Measurements from ENCODE around the gene CRB1.
"Not testable (repeated sequence)": the region's sequence is repeated elsewhere in the genome, so short reads cannot be mapped to it uniquely, and the experiment has no call there.

The CRB1 gene

DNA sequence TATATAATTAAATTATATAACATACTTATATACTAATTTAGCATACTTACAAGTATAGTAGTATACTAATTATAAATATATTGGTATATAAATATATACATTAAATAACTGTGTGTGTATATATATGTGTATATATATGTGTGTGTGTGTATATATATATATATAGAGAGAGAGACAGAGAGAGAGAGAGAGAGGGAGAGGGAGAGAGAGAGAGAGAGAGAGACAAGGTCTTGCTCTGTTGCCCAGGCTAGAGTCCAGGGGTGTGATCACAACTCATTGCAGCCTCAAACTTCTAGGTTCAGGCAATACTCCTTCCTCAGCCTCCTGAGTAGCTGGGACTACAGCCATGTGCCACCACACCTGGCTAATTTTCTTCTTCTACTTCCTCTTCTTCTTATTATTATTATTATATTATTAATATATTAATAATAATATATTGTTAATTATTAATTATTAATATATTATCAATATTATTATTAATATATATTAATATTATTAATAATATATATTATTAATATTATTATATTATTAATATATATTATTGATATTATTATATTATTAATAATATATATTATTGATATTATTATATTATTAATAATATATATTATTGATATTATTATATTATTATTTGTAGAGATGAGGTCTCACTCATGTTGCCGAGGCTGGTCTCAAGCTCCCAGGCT, 185.5 kb downstream of the CRB1 start:
- DNase-seq (ENCODE audit: low read depth in 1 of 2, low spot score in 1 of 2) = no peak

GRCh38 chr1:197462539-197462938, 194.5 kb downstream of the CRB1 start:
- DNase-seq (ENCODE audit: low read depth in 1 of 2, low spot score in 1 of 2) = no peak

GRCh38 chr1:197463142-197463541, 195.1 kb downstream of the CRB1 start:
- no peak for DNase-seq (ENCODE audit: low read depth in 1 of 2, low spot score in 1 of 2)

DNA sequence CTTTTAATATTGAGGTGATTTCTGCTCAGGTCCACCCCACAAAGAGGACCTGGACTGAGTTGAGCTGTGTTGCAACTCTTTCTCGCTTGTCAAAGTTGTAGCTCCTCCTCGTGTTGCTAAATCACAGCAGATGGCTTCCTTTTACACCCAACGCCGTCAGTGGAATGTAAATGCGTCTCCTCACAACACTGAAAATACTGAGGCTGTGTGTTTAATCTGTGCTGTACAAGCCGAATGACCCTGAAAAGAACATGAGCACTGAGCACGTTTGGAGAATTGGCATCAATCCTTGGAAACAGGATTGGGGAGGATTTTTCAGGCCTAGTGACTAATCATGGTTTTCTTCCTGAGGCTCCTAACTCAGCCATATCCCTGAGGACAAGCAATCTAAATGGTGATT, 196.0 kb downstream of the CRB1 start:
- DNase-seq (ENCODE audit: low read depth in 1 of 2, low spot score in 1 of 2) = no peak

- DNase-seq (ENCODE audit: low read depth in 1 of 2, low spot score in 1 of 2) = no peak
Observed at GRCh38 chr1:197465528-197466327, 197.7 kb downstream of the CRB1 start.

DNA sequence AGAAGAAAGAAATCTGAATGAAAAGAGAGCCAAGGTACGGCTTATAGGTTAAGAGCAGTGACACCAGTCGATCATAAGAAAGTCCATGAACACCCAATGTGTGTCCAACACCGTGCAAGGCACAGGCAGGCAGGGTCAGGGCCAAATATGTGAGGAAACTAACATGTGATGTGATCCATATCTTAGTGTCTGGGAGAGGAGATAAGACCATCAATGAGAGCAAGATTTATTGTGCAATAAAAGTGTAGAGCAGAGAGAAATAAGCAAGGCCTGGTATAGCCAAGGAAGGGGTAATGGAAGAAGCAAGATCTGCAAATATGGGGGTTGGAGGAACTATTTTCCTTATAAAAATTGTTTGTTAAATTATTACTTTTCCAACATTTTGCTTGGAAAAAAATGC, 198.8 kb downstream of the CRB1 start:
- DNase-seq (ENCODE audit: low read depth in 1 of 2, low spot score in 1 of 2) = no peak

- DNase-seq (ENCODE audit: low read depth in 1 of 2, low spot score in 1 of 2) = no peak
Observed at GRCh38 chr1:197467881-197468280, 199.8 kb downstream of the CRB1 start.

GRCh38 chr1:197468543-197469175, 200.6 kb downstream of the CRB1 start:
- no peak for DNase-seq (ENCODE audit: low read depth in 1 of 2, low spot score in 1 of 2)

GRCh38 chr1:197469620-197470210, 201.7 kb downstream of the CRB1 start:
- no peak for DNase-seq (ENCODE audit: low read depth in 1 of 2, low spot score in 1 of 2)

DNA sequence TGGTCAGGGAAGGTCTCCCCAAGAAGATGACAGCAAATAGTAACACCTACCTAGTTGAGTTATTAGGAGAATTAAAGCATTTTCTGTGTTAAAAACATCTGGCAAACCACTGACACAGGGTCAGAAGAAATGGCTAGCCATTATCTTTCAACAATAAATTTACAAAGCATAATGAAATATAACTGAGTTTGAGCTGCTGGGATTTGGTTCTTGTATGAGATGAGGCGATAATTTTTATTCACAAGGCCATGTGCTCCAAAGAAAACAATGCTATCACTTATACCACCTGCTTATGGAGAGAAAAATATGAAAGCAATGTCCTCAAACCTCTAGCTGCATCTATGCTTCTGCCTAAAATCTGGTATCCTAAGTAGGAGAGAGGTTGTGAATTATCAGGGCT, 202.3 kb downstream of the CRB1 start:
- no peak for DNase-seq (ENCODE audit: low read depth in 1 of 2, low spot score in 1 of 2)

DNA sequence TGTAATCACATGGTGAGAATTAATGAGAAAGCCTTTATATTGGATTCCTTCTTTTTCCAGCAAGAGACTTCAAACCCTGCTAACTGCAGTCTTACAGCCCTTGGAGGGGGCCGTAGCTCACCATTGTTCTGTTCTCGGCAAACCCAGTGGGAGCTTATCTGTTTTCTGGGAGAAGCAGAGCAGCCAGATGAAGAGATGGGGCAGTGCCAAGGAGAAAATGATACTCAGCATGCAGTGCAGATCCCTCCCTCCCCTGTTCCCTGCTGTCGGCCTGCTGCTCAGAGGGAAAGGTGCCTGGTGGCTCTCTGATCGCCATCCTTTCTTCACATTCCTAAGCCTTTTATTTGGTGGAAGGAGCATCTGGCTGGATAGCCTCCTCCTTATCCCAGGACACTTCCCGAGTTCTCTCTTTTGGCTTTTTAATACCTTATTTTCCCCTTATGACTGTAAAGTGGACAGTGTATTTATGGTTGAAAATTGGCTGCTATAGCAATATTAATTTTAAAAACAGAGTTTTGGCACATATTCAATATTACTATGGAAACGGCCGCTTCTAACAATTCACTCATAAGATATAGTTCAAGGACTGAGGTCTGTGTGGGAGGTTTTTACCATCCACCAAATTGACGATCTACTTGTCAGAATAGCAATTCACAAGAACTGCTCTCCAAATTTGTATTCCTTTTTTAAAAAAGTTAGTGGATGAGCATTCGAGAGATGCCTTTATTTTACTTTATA, 203.4 kb downstream of the CRB1 start:
- no peak for DNase-seq (ENCODE audit: low read depth in 1 of 2, low spot score in 1 of 2)

- DNase-seq (ENCODE audit: low read depth in 1 of 2, low spot score in 1 of 2) = no peak
Observed at GRCh38 chr1:197472141-197472540, 204.1 kb downstream of the CRB1 start.

- DNase-seq (ENCODE audit: low read depth in 1 of 2, low spot score in 1 of 2) = no peak
Observed at GRCh38 chr1:197480446-197480845, 212.4 kb downstream of the CRB1 start.

DNA sequence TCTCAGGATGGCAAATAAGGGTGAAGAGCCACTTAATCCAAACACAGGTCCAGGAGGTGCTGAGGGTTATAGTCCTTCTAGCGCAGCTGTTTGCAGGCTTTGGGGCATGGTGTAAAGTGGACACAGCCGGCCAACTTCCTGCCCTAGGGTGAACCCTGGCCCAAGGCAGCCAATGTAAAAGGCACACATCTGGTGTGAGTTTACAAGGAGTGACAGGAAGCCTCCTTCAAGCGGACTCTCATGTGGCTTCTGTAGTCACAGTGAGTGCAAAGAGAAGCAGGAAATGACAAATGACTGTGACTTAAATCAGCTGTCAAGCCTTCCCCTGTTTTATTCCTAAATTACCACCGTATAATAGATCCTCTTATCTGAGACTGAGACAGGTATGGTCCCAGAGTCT, 213.0 kb downstream of the CRB1 start:
- DNase-seq (ENCODE audit: low read depth in 1 of 2, low spot score in 1 of 2) = no peak

GRCh38 chr1:197485790-197486189, 217.7 kb downstream of the CRB1 start:
- DNase-seq (ENCODE audit: low read depth in 1 of 2, low spot score in 1 of 2) = no peak

DNA sequence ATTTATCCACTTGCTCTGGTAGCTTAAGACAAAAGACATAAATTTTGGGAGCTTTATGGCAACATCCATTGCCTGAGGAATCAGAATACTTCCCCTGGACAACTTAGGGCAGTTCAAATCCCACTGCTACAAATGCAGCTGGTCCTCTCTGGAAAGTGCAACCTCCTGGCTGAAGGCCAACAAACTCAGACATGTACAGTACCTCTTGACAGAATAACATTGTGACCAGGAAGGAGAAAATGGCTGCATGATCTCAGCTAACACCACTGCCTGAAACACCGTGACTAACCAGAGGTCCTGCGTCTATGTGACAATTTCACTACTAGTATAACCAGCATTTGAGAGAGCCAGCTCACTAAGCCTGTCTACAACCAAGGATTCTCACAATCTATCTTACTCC, 218.9 kb downstream of the CRB1 start:
- DNase-seq (ENCODE audit: low read depth in 1 of 2, low spot score in 1 of 2) = no peak

DNA sequence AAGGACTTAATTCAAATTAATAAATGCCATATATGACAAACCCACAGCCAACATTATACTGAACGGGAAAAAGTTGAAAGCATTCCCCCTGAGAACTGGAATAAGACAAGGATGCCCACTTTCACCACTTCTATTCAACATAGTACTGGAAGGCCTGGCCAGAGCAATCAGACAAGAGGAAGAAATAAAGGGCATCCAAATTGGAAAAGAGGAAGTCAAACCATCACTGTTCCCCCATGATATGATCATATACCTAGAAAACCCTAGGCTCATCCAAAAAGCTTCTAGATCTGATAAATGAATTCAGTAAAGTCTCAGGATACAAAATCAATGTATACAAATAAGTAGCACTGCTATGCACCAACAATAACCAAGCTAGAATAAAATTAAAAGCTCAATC, 223.5 kb downstream of the CRB1 start:
- DNase-seq (ENCODE audit: low read depth in 1 of 2, low spot score in 1 of 2) = not testable (repeated sequence)

GRCh38 chr1:197496722-197497121, 228.7 kb downstream of the CRB1 start:
- no peak for DNase-seq (ENCODE audit: low read depth in 1 of 2, low spot score in 1 of 2)

GRCh38 chr1:197510691-197511378, 242.8 kb downstream of the CRB1 start:
- DNase-seq (ENCODE audit: low read depth in 1 of 2, low spot score in 1 of 2) = no peak

- no peak for DNase-seq (ENCODE audit: low read depth in 1 of 2, low spot score in 1 of 2)
Observed at GRCh38 chr1:197515421-197515820, 247.4 kb downstream of the CRB1 start.
